ENCODE measurements around the gene POMC. TPM values are rescaled to one million over a fixed set of nuclear protein-coding genes. Genes with fewer than 3 reads are reported as not detected.
A peak's percentile ranks its signal among the peaks of the same experiment; 100 is the strongest.
"Not testable (repeated sequence)": the region's sequence is repeated elsewhere in the genome, so short reads cannot be mapped to it uniquely, and the experiment has no call there.

Gene POMC
- total RNA-seq, 1 donor from 2014 or later, result 0.64 TPM

GRCh38 chr2:25160376-25160775, 8.0 kb downstream of the POMC start:
- Mint-ChIP-seq H3K4me3 (ENCODE audit: unreplicated experiment) (no peak overlapping the region), H3K27me3 (ENCODE audit: unreplicated experiment) (peaks cover 6% of the 10 kb centered on the region), H3K9me3 (ENCODE audit: unreplicated experiment) (no peaks in the 10 kb centered on the region), H3K27ac (ENCODE audit: unreplicated experiment) (no peak overlapping the region), H3K36me3 (ENCODE audit: low read depth, unreplicated experiment) (peaks cover 3% of the 10 kb centered on the region), H3K4me1 (ENCODE audit: unreplicated experiment) (peaks cover 4% of the 10 kb centered on the region)
- TF ChIP-seq CTCF (IDR thresholded peaks at IDR 0.05; ENCODE audit: unreplicated experiment), result no peak
- no peak for DNase-seq (ENCODE audit: low spot score)

GRCh38 chr2:25159949-25160348, 8.4 kb downstream of the POMC start:
- no peaks in the 10 kb centered on the region for H3K9me3 Mint-ChIP-seq (ENCODE audit: unreplicated experiment)
- TF ChIP-seq CTCF (IDR thresholded peaks at IDR 0.05; ENCODE audit: unreplicated experiment), result no peak
- peaks cover 6% of the 10 kb centered on the region for H3K27me3 Mint-ChIP-seq (ENCODE audit: unreplicated experiment)
- peaks cover 4% of the 10 kb centered on the region for H3K4me1 Mint-ChIP-seq (ENCODE audit: unreplicated experiment)
- peaks cover 3% of the 10 kb centered on the region for H3K36me3 Mint-ChIP-seq (ENCODE audit: low read depth, unreplicated experiment)
- H3K27ac Mint-ChIP-seq (ENCODE audit: unreplicated experiment), result no peak overlapping the region
- peak; percentile 28 for DNase-seq (ENCODE audit: low spot score)
- no peak overlapping the region for H3K4me3 Mint-ChIP-seq (ENCODE audit: unreplicated experiment)

- H3K4me3 Mint-ChIP-seq (ENCODE audit: unreplicated experiment), result no peak overlapping the region
- peaks cover 7% of the 10 kb centered on the region for H3K36me3 Mint-ChIP-seq (ENCODE audit: low read depth, unreplicated experiment)
- H3K27me3 Mint-ChIP-seq (ENCODE audit: unreplicated experiment), result peaks cover 6% of the 10 kb centered on the region
- H3K9me3 Mint-ChIP-seq (ENCODE audit: unreplicated experiment), result no peaks in the 10 kb centered on the region
- DNase-seq (ENCODE audit: low spot score), result no peak
- no peak for TF ChIP-seq CTCF (IDR thresholded peaks at IDR 0.05; ENCODE audit: unreplicated experiment)
- peaks cover 4% of the 10 kb centered on the region for H3K4me1 Mint-ChIP-seq (ENCODE audit: unreplicated experiment)
- no peak overlapping the region for H3K27ac Mint-ChIP-seq (ENCODE audit: unreplicated experiment)
Observed at GRCh38 chr2:25158096-25158852, 10.1 kb downstream of the POMC start.

GRCh38 chr2:25155401-25155800, 13.0 kb downstream of the POMC start:
- Mint-ChIP-seq H3K27me3 (ENCODE audit: unreplicated experiment) (peaks cover 6% of the 10 kb centered on the region), H3K4me1 (ENCODE audit: unreplicated experiment) (peaks cover 4% of the 10 kb centered on the region), H3K9me3 (ENCODE audit: unreplicated experiment) (no peaks in the 10 kb centered on the region), H3K27ac (ENCODE audit: unreplicated experiment) (no peak overlapping the region), H3K36me3 (ENCODE audit: low read depth, unreplicated experiment) (peaks cover 11% of the 10 kb centered on the region), H3K4me3 (ENCODE audit: unreplicated experiment) (no peak overlapping the region)
- no peak for TF ChIP-seq CTCF (IDR thresholded peaks at IDR 0.05; ENCODE audit: unreplicated experiment)
- DNase-seq (ENCODE audit: low spot score), result no peak

- Mint-ChIP-seq H3K27me3 (ENCODE audit: unreplicated experiment) (peaks cover 4% of the 10 kb centered on the region), H3K36me3 (ENCODE audit: low read depth, unreplicated experiment) (peaks cover 18% of the 10 kb centered on the region), H3K9me3 (ENCODE audit: unreplicated experiment) (no peaks in the 10 kb centered on the region), H3K4me3 (ENCODE audit: unreplicated experiment) (no peak overlapping the region), H3K27ac (ENCODE audit: unreplicated experiment) (no peak overlapping the region), H3K4me1 (ENCODE audit: unreplicated experiment) (no peaks in the 10 kb centered on the region)
- TF ChIP-seq CTCF (IDR thresholded peaks at IDR 0.05; ENCODE audit: unreplicated experiment), result no peak
- DNase-seq (ENCODE audit: low spot score), result no peak
Observed at GRCh38 chr2:25151718-25152117, 16.7 kb downstream of the POMC start.

GRCh38 chr2:25150993-25151392, 17.4 kb downstream of the POMC start:
- not testable (repeated sequence) for H3K27ac Mint-ChIP-seq (ENCODE audit: unreplicated experiment); H3K27me3 Mint-ChIP-seq (ENCODE audit: unreplicated experiment)

More at GRCh38 chr2:25150993-25151392, 17.4 kb downstream of the POMC start:
- not testable (repeated sequence) for H3K9me3 Mint-ChIP-seq (ENCODE audit: unreplicated experiment); DNase-seq (ENCODE audit: low spot score); H3K4me3 Mint-ChIP-seq (ENCODE audit: unreplicated experiment); H3K4me1 Mint-ChIP-seq (ENCODE audit: unreplicated experiment)
- peaks cover 21% of the 10 kb centered on the region for H3K36me3 Mint-ChIP-seq (ENCODE audit: low read depth, unreplicated experiment)
